SU-DHL-6 (cell line): ENCODE results near the gene RNF2.

Experiments used
- H2AFZ ChIP-seq: fragments of 200-600 bp; sonication (generic); 2 replicates; pipeline ENCODE4 v1.6.1; 2014; ENCODE audit warnings: low read depth, mild to moderate bottlenecking, moderate library complexity, mixed read lengths, antibody characterized with exemption, low read length; ENCODE audit not compliant: severe bottlenecking
- H3F3A ChIP-seq: fragments of 200-600 bp; shearing (Covaris generic); 2 replicates; pipeline ENCODE4 v1.6.0; 2016; ENCODE audit warnings: antibody characterized with exemption, mild to moderate bottlenecking; ENCODE audit not compliant: insufficient read depth
- H3K27ac ChIP-seq: fragments of 200-600 bp; sonication (generic); 2 replicates; pipeline ENCODE4 v1.5.1; 2016; ENCODE audit warnings: low read depth, mild to moderate bottlenecking, low read length, moderate library complexity, mixed read lengths
- H3K27me3 ChIP-seq: fragments of 200-600 bp; sonication (generic), shearing (Covaris generic); 2 replicates; pipeline ENCODE4 v1.6.0; 2014; ENCODE audit warnings: mild to moderate bottlenecking, low read length
- H3K36me3 ChIP-seq: fragments of 200-600 bp; sonication (generic); 2 replicates; pipeline ENCODE4 v1.6.1; 2014; ENCODE audit warnings: mild to moderate bottlenecking, low read length, mixed read lengths
- H3K4me2 ChIP-seq: fragments of 300-600, 200-600 bp; shearing (Covaris generic), sonication (generic); 2 replicates; pipeline ENCODE4 v1.6.0; 2014; ENCODE audit warnings: low read length, low read depth, mild to moderate bottlenecking; ENCODE audit not compliant: poor library complexity, severe bottlenecking
- H3K4me3 ChIP-seq: fragments of 200-600 bp; sonication (generic); 2 replicates; pipeline ENCODE4 v1.5.1; 2014; ENCODE audit warnings: antibody characterized with exemption, low read length, mild to moderate bottlenecking, mixed read lengths; ENCODE audit not compliant: insufficient read depth, poor library complexity, severe bottlenecking
- H3K79me2 ChIP-seq: fragments of 200-600 bp; sonication (generic); 2 replicates; pipeline ENCODE4 v1.6.1; 2014; ENCODE audit warnings: mild to moderate bottlenecking, low read length, moderate library complexity; ENCODE audit not compliant: insufficient read depth
- H3K9ac ChIP-seq: fragments of 200-600 bp; sonication (generic); 2 replicates; pipeline ENCODE4 v1.7.0; 2014; ENCODE audit warnings: mild to moderate bottlenecking, low read length
- H3K9me2 ChIP-seq: fragments of 200-600 bp; sonication (generic); replicated peaks from 2 replicates; pipeline ENCODE4 v1.6.1; 2014; ENCODE audit warnings: low read length; ENCODE audit not compliant: insufficient read depth
- H3K9me3 ChIP-seq: fragments of 200-600 bp; sonication (generic); 2 replicates; pipeline ENCODE4 v1.6.1; 2014; ENCODE audit warnings: low read length, mixed read lengths; ENCODE audit not compliant: insufficient read depth
- H4K20me1 ChIP-seq: fragments of 200-600 bp; sonication (generic); 2 replicates; pipeline ENCODE4 v1.6.1; 2014; ENCODE audit warnings: low read depth, mild to moderate bottlenecking, antibody characterized with exemption, low read length, moderate library complexity, mixed read lengths
- EZH2phosphoT487 ChIP-seq: fragments of 200-600 bp; sonication (generic), shearing (Covaris generic); conservative IDR thresholded peaks from 2 replicates; pipeline ENCODE4 v1.6.1; 2018; ENCODE audit warnings: mild to moderate bottlenecking, antibody characterized with exemption, low read length, moderate library complexity, mixed read lengths
- TF ChIP-seq, protein P1 (sequence below): fragments of 200-600 bp; sonication (generic); IDR thresholded peaks from one replicate; pipeline ENCODE4 v1.5.1; 2017; ENCODE audit warnings: antibody characterized with exemption, mild to moderate bottlenecking, low read length, moderate library complexity; ENCODE audit not compliant: insufficient read depth, poor library complexity, severe bottlenecking

The RNF2 gene

DNA sequence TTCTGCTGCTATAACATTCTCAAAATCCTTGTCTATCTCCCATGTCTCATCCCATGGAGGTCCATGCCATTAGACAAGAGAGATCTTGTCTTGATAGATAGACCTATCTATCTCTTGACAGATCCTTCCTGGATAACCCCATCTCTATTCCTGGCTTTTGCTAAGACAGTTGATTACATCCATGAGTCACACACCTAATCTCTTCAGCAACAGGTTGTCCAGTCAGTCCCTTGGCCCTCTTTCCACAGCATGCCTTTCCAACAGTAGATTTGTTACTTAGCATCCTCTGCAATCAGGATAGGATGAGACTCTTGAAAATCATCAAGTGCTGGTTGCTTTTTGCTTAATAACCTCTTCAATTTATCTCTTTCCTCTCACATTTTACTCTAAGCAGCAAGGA is 64.8 kb downstream of the RNF2 start:
- H3K9me3 ChIP-seq, result peaks cover 6% of the 10 kb centered on the region; the same call in 1 of the 2 replicates
- H3K4me3 ChIP-seq, result no peak overlapping the region
- no peak overlapping the region for H3K4me2 ChIP-seq
- no peaks in the 10 kb centered on the region for H3F3A ChIP-seq
- H4K20me1 ChIP-seq, result no peaks in the 10 kb centered on the region
- no peak overlapping the region for H3K9ac ChIP-seq
- no peaks in the 10 kb centered on the region for H3K9me2 ChIP-seq
- no peaks in the 10 kb centered on the region for H3K36me3 ChIP-seq
- H2AFZ ChIP-seq, result no peak overlapping the region
- no peak overlapping the region for H3K27ac ChIP-seq
- no peaks in the 10 kb centered on the region for H3K27me3 ChIP-seq
- TF ChIP-seq, protein P1, sequence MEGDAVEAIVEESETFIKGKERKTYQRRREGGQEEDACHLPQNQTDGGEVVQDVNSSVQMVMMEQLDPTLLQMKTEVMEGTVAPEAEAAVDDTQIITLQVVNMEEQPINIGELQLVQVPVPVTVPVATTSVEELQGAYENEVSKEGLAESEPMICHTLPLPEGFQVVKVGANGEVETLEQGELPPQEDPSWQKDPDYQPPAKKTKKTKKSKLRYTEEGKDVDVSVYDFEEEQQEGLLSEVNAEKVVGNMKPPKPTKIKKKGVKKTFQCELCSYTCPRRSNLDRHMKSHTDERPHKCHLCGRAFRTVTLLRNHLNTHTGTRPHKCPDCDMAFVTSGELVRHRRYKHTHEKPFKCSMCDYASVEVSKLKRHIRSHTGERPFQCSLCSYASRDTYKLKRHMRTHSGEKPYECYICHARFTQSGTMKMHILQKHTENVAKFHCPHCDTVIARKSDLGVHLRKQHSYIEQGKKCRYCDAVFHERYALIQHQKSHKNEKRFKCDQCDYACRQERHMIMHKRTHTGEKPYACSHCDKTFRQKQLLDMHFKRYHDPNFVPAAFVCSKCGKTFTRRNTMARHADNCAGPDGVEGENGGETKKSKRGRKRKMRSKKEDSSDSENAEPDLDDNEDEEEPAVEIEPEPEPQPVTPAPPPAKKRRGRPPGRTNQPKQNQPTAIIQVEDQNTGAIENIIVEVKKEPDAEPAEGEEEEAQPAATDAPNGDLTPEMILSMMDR, result no peak
- TF ChIP-seq EZH2phosphoT487, result no peak
- H3K79me2 ChIP-seq, result no peaks in the 10 kb centered on the region

DNA sequence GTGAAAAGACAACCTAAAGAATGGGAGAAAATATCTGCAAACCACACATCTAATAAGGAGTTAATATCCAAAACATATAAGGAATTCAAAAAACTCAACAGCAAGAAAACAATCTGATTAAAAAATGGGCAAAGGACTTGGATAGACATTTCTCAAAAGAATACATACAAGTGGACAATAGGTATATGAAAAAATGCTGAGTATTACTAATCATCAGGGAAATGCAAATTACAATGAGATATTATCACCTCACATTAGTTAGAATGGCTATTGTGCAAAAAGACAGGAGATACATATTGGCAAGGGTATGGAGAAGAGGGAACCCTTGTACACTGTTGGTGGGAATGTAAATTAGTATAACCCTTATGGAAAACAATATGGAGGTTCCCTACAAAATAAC is 66.5 kb downstream of the RNF2 start:
- Histone ChIP-seq H3K79me2 (no peaks in the 10 kb centered on the region), H3K27me3 (no peaks in the 10 kb centered on the region), H3K9ac (no peak overlapping the region), H3F3A (no peaks in the 10 kb centered on the region), H3K36me3 (no peaks in the 10 kb centered on the region), H3K9me2 (no peaks in the 10 kb centered on the region), H2AFZ (no peak overlapping the region), H3K4me3 (no peak overlapping the region), H3K4me2 (no peak overlapping the region), H3K9me3 (peaks cover 6% of the 10 kb centered on the region; the same call in 1 of the 2 replicates), H3K27ac (no peak overlapping the region), H4K20me1 (no peaks in the 10 kb centered on the region)
- TF ChIP-seq, protein P1, result no peak

DNA sequence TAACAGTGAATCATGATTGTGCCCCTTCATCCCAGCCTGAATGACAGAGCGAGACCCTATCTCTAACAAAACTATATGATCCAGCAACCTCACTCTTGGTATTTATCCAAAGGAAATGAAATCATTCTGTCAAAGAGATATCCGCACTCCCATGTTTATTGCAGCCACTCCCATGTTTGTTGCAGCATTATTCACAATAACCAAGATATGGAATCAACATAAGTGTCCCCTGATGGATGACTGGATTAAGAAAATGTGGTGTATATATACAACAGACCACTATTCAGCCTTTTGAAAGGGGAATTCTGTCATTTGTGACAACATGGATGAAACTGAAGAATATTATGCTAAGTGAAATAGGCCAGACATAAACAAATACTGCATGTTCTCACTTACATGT is 67.0 kb downstream of the RNF2 start:
- H2AFZ ChIP-seq, result no peak overlapping the region
- H4K20me1 ChIP-seq, result no peaks in the 10 kb centered on the region
- no peaks in the 10 kb centered on the region for H3K36me3 ChIP-seq

More for the DNA sequence above, 67.0 kb downstream of the RNF2 start:
- Histone ChIP-seq H3K79me2 (no peaks in the 10 kb centered on the region), H3K27me3 (no peaks in the 10 kb centered on the region), H3F3A (no peaks in the 10 kb centered on the region), H3K4me2 (no peak overlapping the region), H3K27ac (no peak overlapping the region), H3K9me3 (peaks cover 6% of the 10 kb centered on the region; the same call in 1 of the 2 replicates), H3K9me2 (no peaks in the 10 kb centered on the region), H3K9ac (no peak overlapping the region), H3K4me3 (no peak overlapping the region)
- TF ChIP-seq, protein P1, result no peak
- no peak for TF ChIP-seq EZH2phosphoT487
